IPS-NIHi7 (cell line): ENCODE results near the gene GPATCH1.
"Not testable (repeated sequence)": the region's sequence is repeated elsewhere in the genome, so short reads cannot be mapped to it uniquely, and the experiment has no call there.

Experiments used
- DNase-seq: peaks from one replicate; pipeline ENCODE4 v3.0.0; 2012; ENCODE audit warnings: mixed read lengths; ENCODE audit errors: extremely low spot score

GPATCH1 gene, protein sequence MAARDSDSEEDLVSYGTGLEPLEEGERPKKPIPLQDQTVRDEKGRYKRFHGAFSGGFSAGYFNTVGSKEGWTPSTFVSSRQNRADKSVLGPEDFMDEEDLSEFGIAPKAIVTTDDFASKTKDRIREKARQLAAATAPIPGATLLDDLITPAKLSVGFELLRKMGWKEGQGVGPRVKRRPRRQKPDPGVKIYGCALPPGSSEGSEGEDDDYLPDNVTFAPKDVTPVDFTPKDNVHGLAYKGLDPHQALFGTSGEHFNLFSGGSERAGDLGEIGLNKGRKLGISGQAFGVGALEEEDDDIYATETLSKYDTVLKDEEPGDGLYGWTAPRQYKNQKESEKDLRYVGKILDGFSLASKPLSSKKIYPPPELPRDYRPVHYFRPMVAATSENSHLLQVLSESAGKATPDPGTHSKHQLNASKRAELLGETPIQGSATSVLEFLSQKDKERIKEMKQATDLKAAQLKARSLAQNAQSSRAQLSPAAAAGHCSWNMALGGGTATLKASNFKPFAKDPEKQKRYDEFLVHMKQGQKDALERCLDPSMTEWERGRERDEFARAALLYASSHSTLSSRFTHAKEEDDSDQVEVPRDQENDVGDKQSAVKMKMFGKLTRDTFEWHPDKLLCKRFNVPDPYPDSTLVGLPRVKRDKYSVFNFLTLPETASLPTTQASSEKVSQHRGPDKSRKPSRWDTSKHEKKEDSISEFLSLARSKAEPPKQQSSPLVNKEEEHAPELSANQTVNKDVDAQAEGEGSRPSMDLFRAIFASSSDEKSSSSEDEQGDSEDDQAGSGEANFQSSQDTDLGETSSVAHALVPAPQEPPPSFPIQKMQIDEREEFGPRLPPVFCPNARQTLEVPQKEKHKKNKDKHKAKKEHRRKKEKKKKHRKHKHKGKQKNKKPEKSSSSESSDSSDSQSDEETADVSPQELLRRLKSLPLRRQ

GRCh38 chr19:33080761-33081681 is at the start of gene GPATCH1:
Gene GPATCH1 (plus strand): TSS chr19:33081181. CDS start chr19:33081194, 13 bp downstream.
- peak; percentile 95 for DNase-seq

DNA sequence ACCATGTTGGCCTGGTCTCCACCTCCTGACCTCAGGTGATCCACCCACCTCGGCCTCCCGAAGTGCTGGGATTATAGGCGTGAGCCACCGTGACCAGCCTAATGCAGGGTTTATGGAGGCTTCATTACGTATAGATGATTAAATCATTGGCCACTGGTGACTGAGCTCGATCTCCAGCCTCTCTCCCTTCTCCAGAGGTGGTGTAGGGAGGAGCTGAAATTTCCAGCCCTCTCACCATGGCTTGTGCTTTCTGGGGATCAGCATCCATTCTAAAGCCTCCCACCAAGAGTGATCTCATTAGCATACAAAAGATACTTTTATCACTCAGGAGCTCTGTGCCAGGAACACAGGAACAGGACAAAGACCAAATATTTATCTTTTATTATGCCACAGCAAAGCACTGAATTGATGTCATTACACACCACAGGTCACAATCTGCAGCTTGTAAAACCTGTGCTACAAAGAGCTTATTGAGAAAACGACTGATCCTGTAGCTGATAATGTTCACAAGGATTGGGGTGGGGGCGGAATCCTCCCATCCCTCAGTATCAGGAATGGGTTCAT is 48.7 kb upstream of the GPATCH1 start:
- DNase-seq: no peak

DNA sequence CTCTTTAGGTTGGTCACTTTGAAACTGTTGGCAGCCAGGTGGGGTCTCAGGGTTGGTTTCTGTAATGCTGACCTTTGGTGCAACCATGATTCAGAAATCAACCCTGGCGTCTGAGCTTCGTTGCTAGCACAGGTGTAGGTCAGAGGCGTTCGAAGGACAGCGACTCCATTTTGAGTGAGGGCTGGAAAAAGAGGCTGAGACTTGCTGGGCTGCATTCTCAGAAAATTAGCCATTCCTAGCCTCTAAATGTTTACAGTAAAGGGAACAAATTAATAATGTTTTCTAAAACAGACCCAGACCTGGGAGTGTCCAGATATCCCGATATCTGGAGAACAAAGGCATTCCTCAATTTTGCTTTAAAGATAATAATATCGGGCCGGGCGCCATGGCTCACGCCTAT is 45.5 kb upstream of the GPATCH1 start:
- DNase-seq: no peak

- DNase-seq: not testable (repeated sequence)
Measured at GRCh38 chr19:33036370-33037167, 44.4 kb upstream of the GPATCH1 start.

- not testable (repeated sequence) for DNase-seq
Measured at GRCh38 chr19:33037168-33038025, 43.6 kb upstream of the GPATCH1 start.

GRCh38 chr19:33039108-33039599 is 41.8 kb upstream of the GPATCH1 start:
- DNase-seq: no peak

- no peak for DNase-seq
Measured at GRCh38 chr19:33039815-33040214, 41.2 kb upstream of the GPATCH1 start.

DNA sequence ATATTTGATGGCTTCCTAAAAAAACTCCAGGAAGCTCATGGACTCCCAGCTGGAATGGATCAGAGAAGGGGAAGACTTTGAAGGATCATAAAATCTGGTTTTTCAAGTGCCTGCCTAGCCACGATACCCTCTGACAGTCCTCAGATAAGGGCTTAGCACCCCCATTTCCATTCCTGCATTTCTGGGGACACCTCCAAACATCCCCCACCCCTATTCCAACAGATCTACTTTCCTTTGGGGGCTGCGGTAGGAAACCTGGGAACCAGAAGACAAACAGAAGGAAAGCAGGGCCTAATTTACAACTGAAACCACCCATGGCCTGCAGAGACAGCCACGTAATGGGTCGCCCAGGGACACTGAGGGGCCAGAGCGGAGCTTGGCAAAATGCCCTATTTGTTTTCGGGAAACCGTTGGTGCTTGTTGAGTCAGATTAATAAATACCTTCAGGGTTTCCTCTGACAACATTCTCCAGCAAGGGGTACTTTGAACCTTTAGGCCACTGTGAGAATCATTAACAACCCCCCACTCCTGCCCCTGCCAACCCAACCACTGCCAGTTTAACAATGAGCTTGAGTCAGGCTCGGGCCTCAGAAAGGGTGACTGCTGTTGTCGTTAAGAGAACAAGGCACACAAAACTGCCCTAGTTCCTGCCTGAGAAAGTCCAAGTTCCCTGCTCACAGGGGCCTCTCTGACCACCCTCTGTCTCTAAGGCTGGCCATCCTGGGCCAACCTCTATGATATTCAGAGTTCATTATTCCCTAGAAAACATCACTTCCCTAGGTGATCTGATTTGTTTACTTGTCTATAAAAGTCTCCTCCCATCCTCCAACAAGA is 39.8 kb upstream of the GPATCH1 start:
- no peak for DNase-seq

DNA sequence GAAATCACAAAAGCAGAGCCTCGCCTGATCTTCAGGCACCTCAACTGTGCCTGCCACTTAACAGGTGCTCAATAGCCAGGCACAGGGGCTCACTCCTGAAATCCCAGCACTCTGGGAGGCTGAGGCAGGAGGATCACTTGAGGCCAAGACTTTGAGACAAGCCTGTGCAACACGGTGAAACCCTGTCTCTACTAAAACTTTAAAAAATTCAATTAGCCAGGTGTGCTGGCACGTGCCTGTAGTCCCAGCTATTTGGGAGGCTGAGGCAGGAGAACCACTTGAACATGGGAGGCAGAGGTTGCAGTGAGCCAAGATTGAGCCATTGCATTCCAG is 39.2 kb upstream of the GPATCH1 start:
- DNase-seq: not testable (repeated sequence)

GRCh38 chr19:33047422-33047821 is 33.6 kb upstream of the GPATCH1 start:
- DNase-seq: peak; percentile 73

- DNase-seq: no peak
Measured at GRCh38 chr19:33048806-33049676, 31.9 kb upstream of the GPATCH1 start.

DNA sequence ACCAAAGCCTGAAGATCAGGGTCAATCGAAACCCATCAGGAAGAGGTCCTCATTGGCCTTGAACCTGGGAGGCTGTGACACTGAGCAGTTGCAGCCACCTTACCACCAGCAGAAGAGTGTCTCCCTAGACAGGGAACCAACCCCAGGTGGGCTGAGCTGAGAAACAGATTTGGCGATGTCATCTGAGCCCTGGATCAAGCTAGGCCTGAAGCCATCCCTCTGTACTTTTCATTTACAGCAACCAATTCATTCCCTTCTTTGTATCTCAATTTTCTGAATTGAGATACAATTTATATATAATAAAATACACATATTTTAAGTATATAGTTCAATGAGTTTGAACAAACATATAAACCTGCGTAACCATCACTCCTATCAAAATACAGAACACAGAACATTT is 30.9 kb upstream of the GPATCH1 start:
- DNase-seq: no peak

- DNase-seq: no peak
Measured at GRCh38 chr19:33052352-33052972, 28.5 kb upstream of the GPATCH1 start.

GRCh38 chr19:33054623-33055022 is 26.4 kb upstream of the GPATCH1 start:
- DNase-seq: no peak

DNA sequence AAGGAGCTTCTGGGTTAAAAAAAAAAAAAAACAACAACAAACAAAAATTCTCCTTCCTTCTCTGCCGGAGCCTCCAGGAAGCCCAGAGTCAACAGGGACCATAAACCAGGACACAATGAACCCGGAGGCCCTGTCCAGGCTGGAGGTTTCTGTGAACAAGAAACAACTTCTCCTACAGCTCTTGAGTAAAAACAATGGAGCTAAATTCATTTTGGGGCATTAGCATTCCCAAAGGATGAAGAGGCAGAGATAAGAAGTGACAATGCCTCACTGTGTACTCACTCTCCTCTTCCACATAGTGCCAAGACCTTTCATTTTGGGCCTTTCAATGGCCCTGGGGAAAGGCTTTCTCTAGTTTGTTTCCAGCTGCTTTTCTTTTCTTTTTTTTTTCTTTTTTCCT is 25.3 kb upstream of the GPATCH1 start:
- no peak for DNase-seq

DNA sequence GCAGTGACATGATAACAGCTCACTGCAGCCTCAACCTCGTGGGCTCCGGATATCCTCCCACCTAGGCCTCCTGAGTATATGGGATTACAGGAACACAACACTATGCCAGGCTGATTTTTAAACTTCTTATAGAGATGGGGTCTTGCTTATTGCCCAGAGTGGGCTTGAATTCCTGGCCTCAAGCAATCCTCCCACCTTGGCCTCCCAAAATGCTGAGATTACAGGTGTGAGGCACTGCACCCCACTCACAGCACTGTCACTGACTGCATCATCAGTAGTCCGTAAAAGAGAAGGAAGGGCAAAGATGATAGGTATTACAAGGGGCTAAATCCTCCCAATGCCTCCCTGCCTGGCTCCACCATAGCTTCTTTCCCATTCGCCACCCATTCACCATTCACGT is 20.4 kb upstream of the GPATCH1 start:
- no peak for DNase-seq

DNA sequence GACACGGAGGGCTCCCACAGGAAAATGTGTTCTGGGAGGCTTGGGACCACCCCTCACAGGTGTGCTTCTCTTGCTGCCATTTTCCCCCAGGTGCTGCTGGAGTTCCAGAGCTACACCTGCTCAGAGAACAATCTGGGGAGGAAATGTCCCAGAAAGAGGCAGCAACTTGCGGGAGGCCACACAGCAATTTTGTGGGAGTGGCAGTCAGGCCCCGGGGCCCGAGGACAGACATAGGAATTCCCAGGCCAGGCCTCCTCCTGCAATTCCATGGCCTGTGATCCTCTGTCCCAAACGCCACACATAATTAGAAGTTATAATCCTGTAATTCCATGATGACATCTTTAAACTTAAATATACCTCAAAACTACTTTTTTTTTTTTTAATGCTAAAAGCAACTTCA is 18.1 kb upstream of the GPATCH1 start:
- DNase-seq: no peak
